A549 (cell line): ENCODE measurements around the gene PBX3.

Source experiments
- CTCF ChIP-seq: fragments of >200 bp; sonication (Bioruptor Twin); formaldehyde crosslinking; IDR thresholded peaks from 3 replicates; pipeline ENCODE4 v1.5.1; 2016
- EHF ChIP-seq: fragments of 250-450 bp; sonication (Bioruptor Pico); IDR thresholded peaks from 2 replicates; pipeline ENCODE4 v1.5.0; 2020; ENCODE audit warnings: mild to moderate bottlenecking
- FOXS1 ChIP-seq: fragments of 250-450 bp; sonication (Bioruptor Pico); IDR thresholded peaks from 2 replicates; pipeline ENCODE4 v1.5.0; 2020; ENCODE audit warnings: mild to moderate bottlenecking, moderate library complexity
- HMGXB4 ChIP-seq: fragments of 250-450 bp; sonication (Bioruptor Pico); IDR thresholded peaks from 2 replicates; pipeline ENCODE4 v1.5.0; 2021; ENCODE audit warnings: mild to moderate bottlenecking, moderate library complexity, borderline replicate concordance
- JUN ChIP-seq, 2 experiments: fragments of >200 bp; sonication (Bioruptor Twin); formaldehyde crosslinking; IDR thresholded peaks; 2 replicates in 1 of 2; 3 replicates in 1 of 2; pipeline ENCODE4 v1.6.1; 2016 to 2017
- POLR2AphosphoS2 ChIP-seq: conservative IDR thresholded peaks from 2 replicates; pipeline ENCODE4 v1.6.1; 2012; ENCODE audit warnings: low read length, improper control_type of control experiment, inconsistent platforms
- RFX5 ChIP-seq: fragments of 450-650 bp; IDR thresholded peaks from 2 replicates; pipeline ENCODE4 v1.7.1; 2014; ENCODE audit warnings: antibody characterized with exemption, mild to moderate bottlenecking, moderate library complexity
- USF2 ChIP-seq: fragments of 450-650 bp; IDR thresholded peaks from 2 replicates; pipeline ENCODE4 v1.6.1; 2014; ENCODE audit warnings: antibody characterized with exemption

DNA sequence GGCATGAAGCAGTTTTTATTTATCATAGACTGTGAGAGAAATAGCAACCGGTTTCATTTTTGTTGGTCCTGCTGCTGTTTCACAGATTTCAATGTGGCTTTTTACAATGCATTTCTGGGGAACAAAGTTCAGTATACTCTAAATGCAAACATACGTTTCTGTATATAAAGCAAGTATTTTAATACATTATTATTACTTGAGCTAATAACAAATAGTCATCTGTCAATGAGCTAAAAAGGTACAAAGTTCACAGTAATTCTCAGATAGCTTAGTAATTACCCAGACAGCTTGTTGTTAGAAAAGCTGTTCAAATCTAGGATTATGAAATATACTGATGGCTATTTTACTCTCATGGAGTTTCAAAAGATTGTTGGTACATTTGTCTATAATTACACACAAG is 50.8 kb downstream of the PBX3 start:
- TF ChIP-seq JUN (IDR thresholded peaks at IDR 0.05) (no peak), USF2 (no peak), EHF (CRISPR knock-in tag) (no peak), CTCF (no peak), RFX5 (no peak), POLR2AphosphoS2 (no peak), FOXS1 (CRISPR knock-in tag) (no peak), HMGXB4 (CRISPR knock-in tag) (no peak)
